GM11168 (cell line): Measurements from ENCODE around the gene ETV5.

Experiments
- in situ Hi-C: fragments of 300-500 bp; cut with MboI; formaldehyde crosslinking; loops from one replicate; pipeline ENCODE4 v1.12.0; 2022; ENCODE audit warnings: low sequenced_read_pairs; ENCODE audit not compliant: unreplicated experiment

The ETV5 gene

GRCh38 chr3:186097663-186098451 is 11.0 kb downstream of the ETV5 start:
- in situ Hi-C loops: no loop called here

- in situ Hi-C loops: no loop called here
These were observed 11.6 kb downstream of the ETV5 start for GRCh38 chr3:186097317-186097662.

- in situ Hi-C loops: no loop called here
These were observed 12.6 kb downstream of the ETV5 start for GRCh38 chr3:186096290-186096689.

GRCh38 chr3:186095561-186096081 is 13.3 kb downstream of the ETV5 start:
- in situ Hi-C loops: no loop called here

- in situ Hi-C loops: no loop called here
These were observed 14.0 kb downstream of the ETV5 start for GRCh38 chr3:186094696-186095425.

GRCh38 chr3:186094271-186094670 is 14.6 kb downstream of the ETV5 start:
- in situ Hi-C loops: no loop called here

- in situ Hi-C loops: no loop called here
These were observed 15.5 kb downstream of the ETV5 start for GRCh38 chr3:186093271-186093900.

GRCh38 chr3:186092360-186093070 is 16.4 kb downstream of the ETV5 start:
- in situ Hi-C loops: no loop called here

- in situ Hi-C loops: no loop called here
These were observed 18.0 kb downstream of the ETV5 start for GRCh38 chr3:186090901-186091300.

GRCh38 chr3:186088335-186088734 is 20.6 kb downstream of the ETV5 start:
- in situ Hi-C loops: loop anchor here (5.0 kb wide), 1 partner anchor 86 kb away; no protein-coding TSS in a partner anchor

GRCh38 chr3:186084264-186084663 is 24.6 kb downstream of the ETV5 start:
- in situ Hi-C loops: no loop called here

GRCh38 chr3:186083746-186084145 is 25.1 kb downstream of the ETV5 start:
- in situ Hi-C loops: no loop called here

- in situ Hi-C loops: no loop called here
These were observed 26.7 kb downstream of the ETV5 start for GRCh38 chr3:186082150-186082549.

- in situ Hi-C loops: no loop called here
These were observed 27.2 kb downstream of the ETV5 start for GRCh38 chr3:186081678-186082077.

GRCh38 chr3:186080849-186081438 is 27.9 kb downstream of the ETV5 start:
- in situ Hi-C loops: no loop called here

- in situ Hi-C loops: no loop called here
These were observed 29.0 kb downstream of the ETV5 start for GRCh38 chr3:186079925-186080324.

- in situ Hi-C loops: no loop called here
These were observed 31.4 kb downstream of the ETV5 start for GRCh38 chr3:186077466-186077865.

- in situ Hi-C loops: no loop called here
These were observed 32.8 kb downstream of the ETV5 start for GRCh38 chr3:186075931-186076567.

- in situ Hi-C loops: no loop called here
These were observed 33.4 kb downstream of the ETV5 start for GRCh38 chr3:186075489-186075888.

GRCh38 chr3:186073641-186074040 is 35.2 kb downstream of the ETV5 start:
- in situ Hi-C loops: no loop called here
